HG03175 (cell line): Measurements from ENCODE around the gene KIFC3.
"Not testable (repeated sequence)": the region's sequence is repeated elsewhere in the genome, so short reads cannot be mapped to it uniquely, and the experiment has no call there.

Experiments
- ATAC-seq: cut with Tn5 transposase; IDR thresholded peaks from one replicate; pipeline ENCODE4 v1.9.1; 2021; ENCODE audit warnings: mild to moderate bottlenecking, moderate library complexity; ENCODE audit not compliant: unreplicated experiment

KIFC3 gene

DNA sequence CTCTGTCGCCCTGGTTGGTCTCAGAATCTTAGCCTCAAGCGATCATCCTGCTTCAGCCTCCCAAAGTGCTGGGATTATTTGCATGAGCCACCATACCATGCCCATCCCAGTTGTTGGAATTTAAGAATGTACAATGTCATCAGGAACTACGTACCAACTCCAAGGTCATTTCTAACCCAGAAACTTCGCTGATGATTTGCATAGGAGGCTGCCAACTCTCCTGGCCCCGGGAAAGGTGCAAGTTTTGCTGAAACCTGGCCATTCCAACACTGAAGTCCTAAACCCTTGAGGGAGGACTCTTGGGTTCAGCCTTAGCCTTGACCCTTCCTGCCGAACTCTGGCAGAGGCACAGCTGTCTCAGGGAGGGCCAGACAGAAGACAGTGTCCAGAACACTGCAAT, 2.9 kb upstream of the KIFC3 start:
- ATAC-seq: no peak

DNA sequence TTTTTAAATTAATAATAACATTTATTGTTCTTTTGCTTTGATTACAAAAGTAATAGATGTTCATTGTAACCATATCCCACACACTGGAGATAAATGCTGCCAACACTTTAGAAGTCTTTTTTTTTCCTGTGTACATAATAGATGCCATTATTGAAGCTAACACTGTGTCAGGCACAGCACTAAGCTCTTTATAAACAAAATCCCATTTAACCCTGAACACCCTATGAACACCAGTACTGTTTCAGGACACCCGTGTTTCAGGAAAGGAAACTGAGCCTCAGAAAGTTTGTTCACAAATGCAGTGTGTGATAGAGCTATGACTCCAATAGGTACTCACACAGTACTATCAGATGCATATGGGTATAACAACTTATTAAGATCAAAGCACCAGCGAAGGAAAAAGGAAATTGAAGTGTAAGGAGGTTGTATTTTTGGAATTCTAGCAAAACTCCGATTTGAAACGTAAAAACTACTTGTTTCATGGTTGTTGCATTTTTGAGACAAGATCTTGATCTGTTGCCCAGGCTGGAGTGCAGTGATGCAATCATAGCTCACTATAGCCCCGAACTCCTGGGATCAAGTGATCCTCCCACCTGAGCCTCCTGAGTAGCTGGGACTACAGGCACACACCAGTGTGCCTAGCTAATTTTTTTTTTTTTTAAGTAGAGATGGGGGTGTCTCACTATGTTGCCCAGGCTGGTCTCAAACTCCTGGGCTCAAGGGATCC, 2.0 kb upstream of the KIFC3 start:
- ATAC-seq: no peak

DNA sequence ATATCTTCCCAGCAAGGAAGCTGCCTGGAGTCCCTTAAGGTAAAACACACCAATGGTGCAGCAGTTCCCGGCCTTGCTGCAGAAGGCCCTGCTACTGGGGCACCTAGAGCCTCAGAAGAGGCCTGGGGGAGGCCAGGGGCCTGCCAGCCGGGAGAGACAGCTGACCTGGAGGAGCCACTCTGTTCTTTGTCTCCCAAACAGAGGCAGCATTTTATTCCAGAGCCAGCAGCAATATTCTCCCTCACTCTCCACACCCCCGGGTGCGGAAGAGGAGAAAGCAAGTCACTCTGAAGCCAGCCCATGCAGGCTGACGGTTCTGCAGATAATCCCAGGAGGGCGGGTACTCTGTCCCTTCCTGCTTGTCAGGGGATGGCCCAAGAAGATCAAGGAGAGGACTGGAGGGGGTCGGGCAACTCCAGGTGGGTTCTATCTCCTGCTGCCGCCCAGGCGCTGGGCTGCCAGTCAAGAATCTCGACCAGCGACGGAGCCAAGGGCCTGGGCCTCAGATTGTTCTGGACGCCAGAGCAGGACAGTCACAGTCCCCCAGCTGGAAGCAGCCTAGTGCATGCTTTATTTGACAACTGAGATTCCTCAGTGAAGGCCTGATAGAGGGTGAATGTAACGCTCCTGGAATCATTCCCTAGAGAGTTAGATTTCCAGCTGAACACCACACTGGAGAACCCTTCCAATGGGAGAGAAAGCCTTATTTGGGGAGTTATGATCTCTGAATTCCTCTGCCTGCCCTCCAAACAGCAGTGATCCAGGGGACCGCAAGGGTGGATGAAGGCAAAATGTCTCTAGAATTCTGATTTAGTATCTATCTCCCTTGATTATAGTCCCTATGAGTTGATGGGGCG, 1.1 kb upstream of the KIFC3 start:
- no peak for ATAC-seq

DNA sequence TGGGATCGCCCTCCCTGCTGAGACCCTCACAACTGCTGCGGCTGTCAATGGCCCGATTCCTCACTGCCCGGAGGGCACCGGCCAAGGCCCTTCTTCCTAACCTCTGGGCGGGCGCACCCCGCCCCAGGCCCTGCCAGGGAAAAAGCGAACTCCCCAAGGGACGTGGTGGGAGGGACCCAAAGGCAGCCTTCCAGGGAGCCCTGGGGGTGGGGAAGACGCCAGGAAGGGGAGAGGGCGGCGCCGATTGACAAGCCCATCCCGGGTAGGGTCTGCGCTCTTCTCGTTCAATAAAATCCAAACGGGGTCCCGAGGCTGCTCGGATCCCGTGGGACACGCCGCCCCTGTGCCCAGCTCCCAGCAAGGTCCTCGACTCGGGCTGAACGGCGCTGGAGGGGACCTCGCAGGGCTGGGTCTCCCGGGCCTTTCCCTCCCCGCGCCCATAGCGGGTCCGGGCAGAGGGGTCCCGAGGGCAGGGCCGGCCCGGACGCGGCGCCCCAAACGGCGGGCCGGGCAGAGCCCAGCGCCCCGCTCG, 416 bp downstream of the KIFC3 start:
- no peak for ATAC-seq

GRCh38 chr16:57801098-57801808, 1.0 kb downstream of the KIFC3 start:
- no peak for ATAC-seq

DNA sequence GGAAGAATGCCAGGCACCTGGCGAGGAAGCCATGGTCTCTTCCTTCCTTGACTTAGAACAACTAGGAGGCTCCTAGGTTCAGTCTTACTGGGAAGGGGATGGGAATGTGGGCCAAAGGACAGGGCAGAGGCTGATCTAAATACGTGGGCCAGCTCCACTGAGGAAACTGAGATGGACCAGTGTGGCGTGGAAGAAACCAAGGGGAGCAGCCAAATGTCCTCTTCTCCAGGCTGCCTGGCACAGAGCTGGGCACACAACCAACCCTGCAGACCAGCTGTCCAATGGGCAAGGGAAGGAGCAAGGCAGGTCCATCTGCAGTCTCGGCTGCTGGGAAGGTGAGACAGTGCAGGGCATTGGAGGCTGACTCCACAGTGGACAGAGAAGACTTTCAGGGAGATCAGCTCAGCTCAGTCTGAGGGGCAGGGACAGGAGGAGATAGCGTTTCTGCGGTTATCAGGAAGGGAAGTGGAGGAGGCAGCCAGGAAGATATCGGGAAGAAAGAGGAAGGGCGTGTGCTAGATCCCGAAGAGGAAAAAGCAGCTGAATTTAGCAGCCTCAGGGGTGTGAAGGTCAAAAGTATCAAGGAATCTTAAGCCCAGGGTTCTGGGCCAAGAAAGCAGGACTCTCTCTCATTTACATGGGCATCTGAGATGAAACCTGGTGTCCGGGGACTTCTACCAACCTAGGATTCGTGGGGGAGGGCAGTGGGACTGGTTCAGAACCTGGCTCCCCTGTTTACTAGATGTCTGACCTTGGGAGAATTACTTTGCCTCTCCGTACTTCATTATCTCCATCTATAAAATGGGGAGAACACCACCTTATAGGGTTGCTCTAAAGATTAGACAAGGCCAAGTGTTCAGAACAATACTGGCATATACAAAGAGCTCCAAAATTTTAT, 1.8 kb downstream of the KIFC3 start:
- ATAC-seq: no peak

- no peak for ATAC-seq
Measured at GRCh38 chr16:57799600-57800199, 2.6 kb downstream of the KIFC3 start.

- ATAC-seq: no peak
Measured at GRCh38 chr16:57798953-57799599, 3.2 kb downstream of the KIFC3 start.

- ATAC-seq: no peak
Measured at GRCh38 chr16:57798267-57798810, 4.0 kb downstream of the KIFC3 start.

- no peak for ATAC-seq
Measured at GRCh38 chr16:57797526-57798266, 4.6 kb downstream of the KIFC3 start.

GRCh38 chr16:57797216-57797525, 5.1 kb downstream of the KIFC3 start:
- no peak for ATAC-seq

DNA sequence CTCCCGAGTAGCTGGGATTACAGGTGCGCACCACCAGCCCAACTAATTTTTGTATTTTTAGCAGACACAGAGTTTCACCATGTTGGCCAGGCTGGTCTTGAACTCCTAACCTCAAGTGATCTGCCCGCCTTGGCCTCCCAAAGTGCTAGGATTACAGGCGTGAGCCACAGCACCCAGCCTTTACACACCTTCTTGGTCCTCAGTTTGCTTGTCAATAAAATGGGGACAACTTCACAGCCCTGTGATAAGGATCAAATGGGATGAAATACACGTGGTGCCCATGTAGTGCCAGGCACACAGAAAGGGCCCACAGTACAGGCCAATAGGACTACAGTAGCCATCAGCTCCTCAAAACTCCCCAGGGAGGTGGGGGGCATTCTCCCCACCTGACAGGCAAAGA, 6.3 kb downstream of the KIFC3 start:
- ATAC-seq: not testable (repeated sequence)

DNA sequence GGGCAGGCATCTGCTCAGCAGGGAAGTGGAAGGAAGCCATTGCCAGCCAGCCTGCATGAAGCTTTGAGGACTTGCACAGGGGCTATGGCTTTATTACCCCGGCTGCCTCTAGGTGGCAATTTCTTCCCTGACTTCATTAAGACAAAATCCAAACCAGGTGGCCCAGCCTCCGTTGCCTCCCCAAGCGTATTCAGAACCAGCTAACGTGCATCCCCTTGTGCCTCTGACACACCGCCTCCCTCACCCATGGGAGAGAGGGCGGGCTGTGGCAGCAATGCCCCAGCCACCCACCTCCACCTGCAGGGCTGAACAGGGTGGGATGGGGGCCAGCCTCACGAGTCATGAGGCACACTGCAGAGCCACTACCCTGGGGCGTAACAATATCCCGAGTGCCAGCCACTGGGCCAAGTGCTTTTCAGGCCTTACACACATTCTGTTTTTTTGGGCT, 6.8 kb downstream of the KIFC3 start:
- no peak for ATAC-seq

DNA sequence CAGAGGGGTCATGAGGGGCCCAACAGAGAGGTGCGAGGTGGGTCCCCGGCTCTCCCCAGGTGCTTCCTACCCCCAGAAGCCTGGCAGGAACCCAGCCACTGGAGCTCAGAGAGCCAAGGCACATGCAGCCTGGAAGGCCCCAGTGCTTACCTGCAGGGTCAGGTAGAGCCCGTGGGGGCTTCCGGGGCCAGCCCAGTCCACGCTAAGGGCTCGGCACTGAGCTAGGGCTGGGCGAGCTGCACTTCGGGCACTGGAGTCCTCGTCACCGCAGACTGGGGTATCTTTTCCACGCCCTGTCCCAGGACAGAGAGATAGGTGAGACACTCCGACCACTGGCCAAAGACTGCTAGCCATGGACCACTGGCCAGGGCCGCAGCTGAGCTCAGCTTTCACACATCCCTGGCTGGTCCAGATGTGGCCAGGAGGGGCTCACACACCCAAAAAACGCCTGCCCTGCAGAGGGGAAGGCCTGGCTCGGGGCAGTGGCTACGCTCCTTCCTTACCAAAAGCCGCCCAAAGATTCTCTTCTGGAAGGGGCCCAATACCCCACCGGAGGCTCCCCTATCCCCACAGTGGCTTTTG, 7.4 kb downstream of the KIFC3 start:
- no peak for ATAC-seq

GRCh38 chr16:57791893-57792461, 10.3 kb downstream of the KIFC3 start:
- no peak for ATAC-seq

- ATAC-seq: no peak
Measured at GRCh38 chr16:57791195-57791892, 10.9 kb downstream of the KIFC3 start.

- no peak for ATAC-seq
Measured at GRCh38 chr16:57788951-57789350, 13.3 kb downstream of the KIFC3 start.
